DMS 273 (cell line): ENCODE results near the gene USP50.
"Not testable (repeated sequence)": the region's sequence is repeated elsewhere in the genome, so short reads cannot be mapped to it uniquely, and the experiment has no call there.

Source experiments
- DNase-seq: peaks from one replicate; lab custom pipeline; 2025; ENCODE audit not compliant: unreplicated experiment; lab: John Stamatoyannopoulos, UW

USP50 gene

GRCh38 chr15:50546566-50546965 is at the start of gene USP50:
Gene USP50, minus strand, starts transcription at chr15:50546666. Its CDS starts 141 bp downstream, at chr15:50546525.
- no peak for DNase-seq

GRCh38 chr15:50594311-50594710 is 47.8 kb upstream of the USP50 start:
- no peak for DNase-seq

GRCh38 chr15:50593761-50594160 is 47.3 kb upstream of the USP50 start:
- no peak for DNase-seq

GRCh38 chr15:50590288-50590687 is 43.8 kb upstream of the USP50 start:
- DNase-seq, result no peak

- no peak for DNase-seq
Observed at GRCh38 chr15:50577492-50577891, 31.0 kb upstream of the USP50 start.

- no peak for DNase-seq
Observed at GRCh38 chr15:50576166-50576565, 29.7 kb upstream of the USP50 start.

GRCh38 chr15:50573842-50574241 is 27.4 kb upstream of the USP50 start:
- DNase-seq, result not testable (repeated sequence)

GRCh38 chr15:50563756-50564155 is 17.3 kb upstream of the USP50 start:
- no peak for DNase-seq

- peak; percentile 61 for DNase-seq
Observed at GRCh38 chr15:50562735-50563640, 16.5 kb upstream of the USP50 start.

GRCh38 chr15:50558012-50558411 is 11.5 kb upstream of the USP50 start:
- no peak for DNase-seq

GRCh38 chr15:50556642-50557371 is 10.3 kb upstream of the USP50 start:
- DNase-seq, result no peak

GRCh38 chr15:50552238-50552637 is 5.8 kb upstream of the USP50 start:
- no peak for DNase-seq

GRCh38 chr15:50549326-50549725 is 2.9 kb upstream of the USP50 start:
- DNase-seq, result no peak

- DNase-seq, result no peak
Observed at GRCh38 chr15:50544368-50544767, 2.1 kb downstream of the USP50 start.

- no peak for DNase-seq
Observed at GRCh38 chr15:50543556-50543955, 2.9 kb downstream of the USP50 start.

- no peak for DNase-seq
Observed at GRCh38 chr15:50542887-50543210, 3.6 kb downstream of the USP50 start.

- no peak for DNase-seq
Observed at GRCh38 chr15:50531766-50532165, 14.7 kb downstream of the USP50 start.

- no peak for DNase-seq
Observed at GRCh38 chr15:50531163-50531562, 15.3 kb downstream of the USP50 start.

- no peak for DNase-seq
Observed at GRCh38 chr15:50523851-50524251, 22.6 kb downstream of the USP50 start.

GRCh38 chr15:50519740-50520425 is 26.6 kb downstream of the USP50 start:
- DNase-seq, result no peak

GRCh38 chr15:50513001-50513400 is 33.5 kb downstream of the USP50 start:
- no peak for DNase-seq

- DNase-seq, result no peak
Observed at GRCh38 chr15:50506121-50506520, 40.3 kb downstream of the USP50 start.
